EL (cell line): Measurements from ENCODE around the gene H3-3A.

ENCODE experiments used
- DNase-seq: peaks from one replicate; pipeline ENCODE4 v3.0.0-alpha.2; 2016

H3-3A gene

GRCh38 chr1:226112626-226113025, 50.1 kb downstream of the H3-3A start:
- no peak for DNase-seq

- DNase-seq: no peak
Measured at GRCh38 chr1:226116673-226117072, 54.2 kb downstream of the H3-3A start.

GRCh38 chr1:226117330-226117729, 54.8 kb downstream of the H3-3A start:
- DNase-seq: no peak

- no peak for DNase-seq
Measured at GRCh38 chr1:226118357-226118756, 55.8 kb downstream of the H3-3A start.

GRCh38 chr1:226119169-226119568, 56.7 kb downstream of the H3-3A start:
- no peak for DNase-seq

- no peak for DNase-seq
Measured at GRCh38 chr1:226120398-226120797, 57.9 kb downstream of the H3-3A start.

- DNase-seq: no peak
Measured at GRCh38 chr1:226121049-226121586, 58.6 kb downstream of the H3-3A start.
